Kidney (tissue), 14 donors: ENCODE data around the gene ATP6V1D. TPM values are rescaled to one million over a fixed set of nuclear protein-coding genes. Genes with fewer than 3 reads are reported as not detected.

ENCODE experiments used
- DNase-seq, 5 donors: peaks; one replicate each; pipeline ENCODE4 v3.0.0-alpha.2; 2013 to 2020
- FAIRE-seq: peaks from 2 replicates; lab custom pipeline; 2012; peaks lifted over from hg19 to GRCh38; lab: Jason Lieb, UNC
- H3K27ac ChIP-seq, 2 donors: one replicate each; pipeline ENCODE4 v1.7.0; 2013; ENCODE audit warnings: low read depth in 2 of 2, low read length in 2 of 2, inconsistent platforms in 1 of 2
- H3K27me3 ChIP-seq: one replicate; pipeline ENCODE4 v1.7.1; 2013; ENCODE audit warnings: low read length, inconsistent platforms; ENCODE audit not compliant: control insufficient read depth, insufficient read depth
- H3K36me3 ChIP-seq, 3 donors: one replicate each; pipeline versions ENCODE4 v1.7.0 to v1.7.1; 2013; ENCODE audit warnings: low read length in 3 of 3, control low read depth in 1 of 3, inconsistent platforms in 1 of 3; ENCODE audit not compliant: insufficient read depth in 3 of 3, control insufficient read depth in 2 of 3
- H3K4me1 ChIP-seq, 3 donors: one replicate each; pipeline versions ENCODE4 v1.7.0 to v1.7.1; 2013; ENCODE audit warnings: low read length in 3 of 3, inconsistent platforms in 1 of 3, low read depth in 1 of 3; ENCODE audit not compliant: control insufficient read depth in 2 of 3, insufficient read depth in 2 of 3
- H3K4me3 ChIP-seq, 3 donors: one replicate each; pipeline versions ENCODE4 v1.7.0 to v1.8.1; 2013; ENCODE audit warnings: low read length in 3 of 3, control low read depth in 1 of 3, inconsistent platforms in 1 of 3
- H3K9ac ChIP-seq, 3 donors: one replicate each; pipeline versions ENCODE4 v1.7.0 to v1.7.1; 2013; ENCODE audit warnings: low read length in 3 of 3, control low read depth in 1 of 3, inconsistent platforms in 1 of 3
- H3K9me3 ChIP-seq, 3 donors: one replicate each; pipeline versions ENCODE4 v1.7.0 to v1.7.1; 2013; ENCODE audit warnings: low read length in 3 of 3, control low read depth in 1 of 3, inconsistent platforms in 1 of 3; ENCODE audit not compliant: control insufficient read depth in 2 of 3, insufficient read depth in 1 of 3
- CTCF ChIP-seq: IDR thresholded peaks from 3 replicates; pipeline ENCODE4 v1.5.1; 2012; ENCODE audit warnings: mild to moderate bottlenecking, moderate library complexity, borderline replicate concordance; ENCODE audit not compliant: insufficient read depth; ENCODE audit errors: extremely low read depth
- intact Hi-C: fragments of 100-400 bp; cut with DNase I; formaldehyde crosslinking; loops from one replicate; pipeline ENCODE4 v1.11.1; 2022
- polyA plus RNA-seq: library from polyadenylated mRNA; stranded (reverse); fragments of 350-450 nt; fragmentation: Illumina TruSeq; extraction: RNeasy Lipid Tissue Mini Kit (QIAGEN cat#74804); gene quantifications from one replicate; pipeline ENCODE4 v1.2.3, GENCODE V29; 2014; ENCODE audit warnings: low read depth, low replicate concordance; ENCODE audit not compliant: insufficient read depth
- total RNA-seq: library from RNA; stranded (reverse); fragmentation: NEBNext Ultra II Directional; extraction: Animal tissue kit (Norgen Biotek cat#: 25700); gene quantifications from one replicate; pipeline ENCODE4 v1.2.1, GENCODE V29; 2021
- donor health status: control.
- donor health status: control.
- donor health status: control.
- donor health status: control.
- donor health status: control.
- donor health status: DM: yes; HTN: yes; CAD: no.
- donor health status: Normal renal cell carcinoma (clear cell type).

The ATP6V1D gene
- total and polyA plus RNA-seq, 2 donors from 2014 or later = 91.5 to 200 TPM

DNA sequence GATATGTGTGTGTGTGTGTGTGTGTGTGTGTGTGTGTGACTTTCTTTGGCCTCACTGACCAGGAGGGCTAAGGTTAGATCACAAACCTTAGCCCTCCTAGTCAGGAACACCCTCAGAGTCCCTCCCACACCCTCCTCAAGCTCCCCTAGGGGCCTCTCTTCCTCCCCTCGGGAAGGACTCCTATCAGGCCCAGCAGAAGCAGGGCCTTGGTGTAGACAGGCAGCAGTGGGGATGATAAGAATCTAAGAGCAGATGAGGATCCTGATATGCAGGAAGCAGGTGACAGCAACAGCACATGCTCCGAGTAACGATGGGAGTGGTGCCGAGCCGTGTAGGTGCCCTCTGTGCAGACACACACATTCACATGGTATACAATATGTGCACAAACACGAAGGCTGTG lies 31.7 kb upstream of the ATP6V1D start:
- Histone ChIP-seq H3K27ac (no peak overlapping the region), H3K9ac (no peak overlapping the region), H3K4me1 (no peaks in the 10 kb centered on the region), H3K27me3 (no peaks in the 10 kb centered on the region), H3K4me3 (no peak overlapping the region), H3K9me3 (no peaks in the 10 kb centered on the region), H3K36me3 (no peaks in the 10 kb centered on the region)
- intact Hi-C loops = no loop called here
- FAIRE-seq (no peak), DNase-seq (no peak)
- no peak for TF ChIP-seq CTCF

DNA sequence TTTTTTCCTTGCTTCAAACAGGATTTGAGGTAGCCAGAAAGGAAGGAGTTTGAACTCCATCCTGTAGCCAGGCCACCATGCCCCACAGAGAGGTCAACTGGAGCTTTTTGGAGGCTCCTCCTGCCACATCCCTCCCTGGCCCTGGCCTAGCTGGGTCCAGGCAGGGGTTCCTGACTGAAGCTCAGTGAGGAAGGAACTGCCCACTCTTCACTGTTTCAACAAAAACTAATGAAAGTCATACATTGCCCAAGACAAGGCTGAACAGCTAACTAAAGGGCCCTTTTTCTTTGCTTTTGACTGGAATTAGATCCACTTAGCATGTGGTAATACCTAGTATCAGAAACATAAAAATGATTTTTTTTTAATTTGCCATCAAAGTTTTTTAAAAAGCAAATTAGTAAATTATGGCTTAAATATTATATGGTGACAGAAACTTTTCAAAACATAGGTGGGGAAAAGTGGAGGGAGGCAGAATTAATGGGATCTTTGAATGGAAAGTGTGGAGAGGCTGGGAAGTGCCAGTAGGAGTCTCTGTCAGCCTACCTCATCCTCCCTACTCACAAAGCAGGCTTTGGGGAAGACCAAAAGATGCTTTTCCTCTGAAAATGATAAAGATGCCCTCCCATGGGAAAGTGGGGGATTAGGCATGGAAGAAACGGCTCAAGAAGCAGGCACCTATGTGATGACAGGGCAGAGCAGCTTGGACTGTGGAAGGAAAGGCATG lies 30.4 kb upstream of the ATP6V1D start:
- TF ChIP-seq CTCF = no peak
- no peak overlapping the region for H3K4me3 ChIP-seq
- no peaks in the 10 kb centered on the region for H3K27me3 ChIP-seq
- no peak for FAIRE-seq
- no peaks in the 10 kb centered on the region for H3K4me1 ChIP-seq
- intact Hi-C loops = no loop called here
- H3K27ac ChIP-seq = no peak overlapping the region
- no peak for DNase-seq
- H3K9me3 ChIP-seq = no peaks in the 10 kb centered on the region
- H3K36me3 ChIP-seq = peaks cover 0 to 1% (median 0%) of the 10 kb centered on the region in 3 donors
- H3K9ac ChIP-seq = no peak overlapping the region

DNA sequence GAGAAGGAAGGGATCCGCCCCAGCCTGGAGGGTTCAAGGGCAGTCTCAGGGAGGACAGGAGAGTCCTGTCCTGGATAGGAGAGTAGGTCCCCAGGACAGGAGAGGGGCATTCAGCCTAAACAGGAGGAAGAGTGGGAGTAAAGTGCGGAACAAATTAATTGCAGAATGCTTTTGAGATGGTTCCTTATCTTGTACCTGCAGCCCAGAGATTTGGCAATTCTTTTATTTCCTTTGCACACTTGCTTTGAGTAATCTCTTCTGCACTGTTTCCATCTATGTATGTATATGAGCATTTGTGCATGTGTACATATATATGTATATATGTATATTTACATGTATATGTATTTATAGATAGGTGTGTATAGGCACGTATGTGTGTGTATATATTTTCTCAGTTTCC lies 29.7 kb upstream of the ATP6V1D start:
- intact Hi-C loops = no loop called here
- Histone ChIP-seq H3K27me3 (no peaks in the 10 kb centered on the region), H3K9ac (no peak overlapping the region), H3K4me1 (no peaks in the 10 kb centered on the region), H3K4me3 (no peak overlapping the region), H3K9me3 (no peaks in the 10 kb centered on the region), H3K36me3 (peaks cover 0 to 2% (median 0%) of the 10 kb centered on the region in 3 donors), H3K27ac (no peak overlapping the region)
- DNase-seq (no peak), FAIRE-seq (no peak)
- no peak for TF ChIP-seq CTCF
